Activated CD8-positive, alpha-beta T cell treated with anti-CD3 and anti-CD28 coated beads for 36 hours (primary cell): ENCODE results near the gene PARP12. TPM values are rescaled to one million over a fixed set of nuclear protein-coding genes. Genes with fewer than 3 reads are reported as not detected.

Source experiments
- ATAC-seq: fragments of 200-7000 bp; cut with Tn5 transposase; one replicate; pipeline ENCODE4 v1.10.0; 2021; ENCODE audit warnings: mild to moderate bottlenecking, moderate library complexity
- CTCF ChIA-PET: fragments of 350-600 bp; sonication (Branson Sonifier 250); formaldehyde crosslinking; loops from one replicate; lab custom pipeline; 2021; ENCODE audit warnings: antibody characterized with exemption; lab: Charles Lee
- POLR2A ChIA-PET: fragments of 350-600 bp; sonication (Branson Sonifier 250); formaldehyde crosslinking; loops from one replicate; lab custom pipeline; 2021; ENCODE audit warnings: antibody characterized with exemption; lab: Charles Lee
- DNase-seq: peaks from one replicate; pipeline ENCODE4 v3.0.0-alpha.2; 2020
- H3K27ac Mint-ChIP-seq: one replicate; pipeline ENCODE4 v1.8.0; 2021; ENCODE audit warnings: mild to moderate bottlenecking, mixed read lengths
- H3K27me3 Mint-ChIP-seq: one replicate; pipeline ENCODE4 v1.8.0; 2021; ENCODE audit warnings: mixed read lengths
- H3K36me3 Mint-ChIP-seq: one replicate; pipeline ENCODE4 v1.8.0; 2021; ENCODE audit warnings: low read depth, mixed read lengths
- H3K4me1 Mint-ChIP-seq: one replicate; pipeline ENCODE4 v1.8.0; 2021; ENCODE audit warnings: low read depth, mixed read lengths
- H3K4me3 Mint-ChIP-seq: one replicate; pipeline ENCODE4 v1.8.0; 2021; ENCODE audit warnings: mild to moderate bottlenecking, moderate library complexity, mixed read lengths
- H3K9me3 Mint-ChIP-seq: one replicate; pipeline ENCODE4 v1.8.0; 2021; ENCODE audit warnings: mixed read lengths
- CTCF ChIP-seq: fragments of 200-600 bp; IDR thresholded peaks from one replicate; pipeline ENCODE4 v1.8.0; 2022; ENCODE audit warnings: antibody characterized with exemption, mild to moderate bottlenecking
- intact Hi-C: fragments of 100-400 bp; cut with micrococcal nuclease; formaldehyde crosslinking; loops from one replicate; pipeline ENCODE4 v1.10.0; 2022
- total RNA-seq, 2 experiments: library from RNA; stranded (reverse); gene quantifications; one replicate each; pipeline ENCODE4 v1.2.3, GENCODE V29; 2021

The PARP12 gene
- total RNA-seq, 2 experiments from 2014 or later = 29.5 to 29.9 TPM

GRCh38 chr7:140019606-140020005 lies 43.1 kb downstream of the PARP12 start:
- ATAC-seq = no peak
- ChIA-PET POLR2A (no interaction called here), CTCF (interaction anchor here (2.6 kb wide), 1 partner anchor 17 kb away, joined by 12 read pairs; no protein-coding TSS in a partner anchor)
- DNase-seq = no peak
- Mint-ChIP-seq H3K27ac (no peak overlapping the region), H3K9me3 (no peaks in the 10 kb centered on the region), H3K4me1 (no peaks in the 10 kb centered on the region), H3K4me3 (no peak overlapping the region), H3K36me3 (peaks cover 3% of the 10 kb centered on the region), H3K27me3 (no peaks in the 10 kb centered on the region)
- intact Hi-C loops = loop anchor here (10.0 kb wide), 1 partner anchor 65 kb away; no protein-coding TSS in a partner anchor
- no peak for TF ChIP-seq CTCF

- no peak for ATAC-seq
- Mint-ChIP-seq H3K27ac (no peak overlapping the region), H3K4me1 (no peaks in the 10 kb centered on the region), H3K36me3 (peaks cover 3% of the 10 kb centered on the region), H3K9me3 (no peaks in the 10 kb centered on the region), H3K27me3 (no peaks in the 10 kb centered on the region), H3K4me3 (no peak overlapping the region)
- no peak for TF ChIP-seq CTCF
- ChIA-PET CTCF (interaction anchor here (1.5 to 2.6 kb wide), 2 partner anchors 13 to 17 kb away, joined by 6 to 12 read pairs; no protein-coding TSS in a partner anchor), POLR2A (no interaction called here)
- intact Hi-C loops = loop anchor here (10.0 kb wide), 1 partner anchor 64 kb away; no protein-coding TSS in a partner anchor
- DNase-seq = no peak
Measured at GRCh38 chr7:140019172-140019571, 43.6 kb downstream of the PARP12 start.

GRCh38 chr7:140018125-140019043 lies 44.4 kb downstream of the PARP12 start:
- DNase-seq (no peak), ATAC-seq (no peak)
- Mint-ChIP-seq H3K36me3 (no peaks in the 10 kb centered on the region), H3K4me3 (no peak overlapping the region), H3K27me3 (no peaks in the 10 kb centered on the region), H3K4me1 (no peaks in the 10 kb centered on the region), H3K9me3 (no peaks in the 10 kb centered on the region), H3K27ac (no peak overlapping the region)
- TF ChIP-seq CTCF = no peak
- intact Hi-C loops = loop anchor here (10.0 kb wide), 1 partner anchor 64 kb away; no protein-coding TSS in a partner anchor
- POLR2A ChIA-PET = no interaction called here
- CTCF ChIA-PET = interaction anchor here (1.1 to 2.6 kb wide), 4 partner anchors 12 to 416 kb away, joined by 3 to 12 read pairs (median 7); no protein-coding TSS in a partner anchor

GRCh38 chr7:140017543-140017942 lies 45.2 kb downstream of the PARP12 start:
- Mint-ChIP-seq H3K9me3 (no peaks in the 10 kb centered on the region), H3K27me3 (no peaks in the 10 kb centered on the region), H3K27ac (no peak overlapping the region), H3K4me1 (no peaks in the 10 kb centered on the region), H3K4me3 (no peak overlapping the region), H3K36me3 (no peaks in the 10 kb centered on the region)
- TF ChIP-seq CTCF = no peak
- intact Hi-C loops = loop anchor here (10.0 kb wide), 1 partner anchor 63 kb away; no protein-coding TSS in a partner anchor
- ChIA-PET POLR2A (no interaction called here), CTCF (interaction anchor here (1.5 to 2.6 kb wide), 3 partner anchors 11 to 415 kb away, joined by 6 to 12 read pairs (median 8); no protein-coding TSS in a partner anchor)
- ATAC-seq (no peak), DNase-seq (no peak)
